Lower leg skin (tissue), 3 donors: ENCODE results near the gene CBFA2T3.

ENCODE experiments used
- CTCF ChIP-seq, 3 donors: fragments of 450-650 bp; IDR thresholded peaks; one replicate each; pipeline ENCODE4 v1.5.1; 2016; ENCODE audit warnings: antibody characterized with exemption in 3 of 3, mild to moderate bottlenecking in 3 of 3, moderate library complexity in 2 of 3
- POLR2A ChIP-seq, 2 donors: fragments of 450-650 bp; IDR thresholded peaks; one replicate each; pipeline ENCODE4 v1.6.1; 2016 to 2017; ENCODE audit warnings: antibody characterized with exemption in 2 of 2, mild to moderate bottlenecking in 1 of 2, moderate library complexity in 1 of 2

- no peak for TF ChIP-seq CTCF (IDR thresholded peaks at IDR 0.05)
- no peak for TF ChIP-seq POLR2A (IDR thresholded peaks at IDR 0.05)
Observed at GRCh38 chr16:88982286-88983084, 5.5 kb upstream of the CBFA2T3 start.
